K562 (cell line): ENCODE data around the gene YARS1. TPM values are rescaled to one million over a fixed set of nuclear protein-coding genes. Genes with fewer than 3 reads are reported as not detected.

Experiments
- ATAC-seq: fragments of 200-7000 bp; cut with Tn5 transposase; 3 replicates; pipeline ENCODE4 v1.9.1; 2020; ENCODE audit warnings: moderate library complexity
- BruUV-seq: library from RNA; stranded (reverse); fragments of 400-500 nt; replicated peaks from 2 replicates; lab custom pipeline; 2021; lab: Mats Ljungman, UMichigan
- CTCF ChIA-PET: fragments of 300-600 bp; formaldehyde crosslinking; extraction: SDS; loops from one replicate; lab custom pipeline; 2021; ENCODE audit warnings: low intra/inter-chr PET ratio; lab: Yijun Ruan, JAX
- POLR2A ChIA-PET: fragments of 300-600, 350-650 bp; sonication (Branson Sonifier 250); formaldehyde crosslinking; extraction: SDS; loops from one replicate; lab custom pipeline; 2021; ENCODE audit warnings: antibody characterized with exemption, inconsistent platforms; lab: Yijun Ruan, JAX
- DNase-seq, 4 experiments: peaks; one replicate each; pipeline versions ENCODE4 v3.0.0 to v3.0.0-alpha.2; 2011 to 2018; ENCODE audit warnings: low spot score in 3 of 4, mixed read lengths in 3 of 4; ENCODE audit errors: extremely low read depth in 1 of 4
- FAIRE-seq: peaks from 2 replicates; lab custom pipeline; 2011; peaks lifted over from hg19 to GRCh38; lab: Jason Lieb, UNC
- H2AFZ ChIP-seq: 2 replicates; pipeline ENCODE4 v1.6.0; 2011; ENCODE audit warnings: low read depth, low read length, control low read depth, inconsistent platforms
- H3K27ac ChIP-seq: fragments of 200-600 bp; 3 replicates; pipeline ENCODE4 v1.8.0; 2011; ENCODE audit warnings: low read depth, mild to moderate bottlenecking, control low read depth, inconsistent platforms, low read length, moderate library complexity, mixed read lengths; ENCODE audit errors: extremely low read depth
- H3K27me3 ChIP-seq, 2 experiments: fragments of 300-600 bp in 1 of 2; 2 replicates in 1 of 2; 3 replicates in 1 of 2; pipeline versions ENCODE4 v1.6.0 to v1.8.0; 2011; ENCODE audit warnings: inconsistent platforms in 2 of 2, low read length in 2 of 2, mild to moderate bottlenecking in 1 of 2, mixed read lengths in 1 of 2, moderate library complexity in 1 of 2; ENCODE audit not compliant: control insufficient read depth in 2 of 2, insufficient read depth in 2 of 2
- H3K36me3 ChIP-seq: fragments of 300-600 bp; 3 replicates; pipeline ENCODE4 v1.8.0; 2011; ENCODE audit warnings: mild to moderate bottlenecking, low read length, inconsistent platforms; ENCODE audit not compliant: control insufficient read depth, insufficient read depth
- H3K4me1 ChIP-seq, 2 experiments: fragments of 200-600 bp in 1 of 2; replicated peaks in 1 of 2; 2 replicates in 1 of 2; 3 replicates in 1 of 2; pipeline versions ENCODE4 v1.5.1 to v1.8.0; 2011; ENCODE audit warnings: inconsistent platforms in 2 of 2, low read length in 2 of 2, mild to moderate bottlenecking in 1 of 2, mixed read lengths in 1 of 2, moderate library complexity in 1 of 2; ENCODE audit not compliant: control insufficient read depth in 2 of 2, insufficient read depth in 2 of 2
- H3K4me2 ChIP-seq: 2 replicates; pipeline ENCODE4 v1.6.1; 2011; ENCODE audit warnings: low read length, control low read depth, inconsistent platforms, mixed read lengths; ENCODE audit not compliant: insufficient read depth
- H3K4me3 ChIP-seq: fragments of 200-600 bp; sonication (generic), shearing (Covaris generic); 2 replicates; pipeline ENCODE4 v1.5.1; 2016; ENCODE audit warnings: control low read depth, inconsistent platforms
- H3K79me2 ChIP-seq: fragments of 200-600 bp; 3 replicates; pipeline ENCODE4 v1.8.0; 2011; ENCODE audit warnings: low read length, inconsistent platforms; ENCODE audit not compliant: control insufficient read depth, insufficient read depth
- H3K9ac ChIP-seq, 2 experiments: 2 replicates each; pipeline versions ENCODE4 v1.6.0 to v1.6.1; 2011; ENCODE audit warnings: low read depth in 2 of 2, low read length in 2 of 2, control low read depth in 1 of 2, inconsistent platforms in 1 of 2, mild to moderate bottlenecking in 1 of 2, mixed read lengths in 1 of 2; ENCODE audit not compliant: insufficient read depth in 1 of 2
- H3K9me1 ChIP-seq: one replicate; pipeline ENCODE4 v1.6.0; 2011; ENCODE audit warnings: inconsistent platforms, mild to moderate bottlenecking, low read length, moderate library complexity; ENCODE audit not compliant: control insufficient read depth, insufficient read depth
- H3K9me3 ChIP-seq: replicated peaks from 2 replicates; pipeline ENCODE4 v1.5.1; 2011; ENCODE audit warnings: low read depth, low read length, inconsistent platforms; ENCODE audit not compliant: control insufficient read depth, insufficient read depth
- H4K20me1 ChIP-seq: replicated peaks from 2 replicates; pipeline ENCODE4 v1.6.1; 2011; ENCODE audit warnings: low read length, inconsistent platforms, mixed read lengths; ENCODE audit not compliant: control insufficient read depth, insufficient read depth
- CREM ChIP-seq: IDR thresholded peaks from 2 replicates; pipeline ENCODE4 v1.6.1; 2014; ENCODE audit warnings: antibody characterized with exemption, low read depth
- EZH2 ChIP-seq: IDR thresholded peaks from 2 replicates; pipeline ENCODE4 v1.6.1; 2012; ENCODE audit warnings: low read depth, mild to moderate bottlenecking, inconsistent platforms, low read length, borderline replicate concordance
- FOXK2 ChIP-seq, 2 experiments: fragments of 450-650 bp; IDR thresholded peaks in 1 of 2; conservative IDR thresholded peaks in 1 of 2; 2 replicates each; pipeline ENCODE4 v1.6.1; 2016; ENCODE audit warnings: low read depth in 2 of 2, mild to moderate bottlenecking in 1 of 2
- HDAC1 ChIP-seq, 2 experiments: fragments of 450-650 bp; IDR thresholded peaks; 2 replicates each; pipeline ENCODE4 v1.6.1; 2016 to 2017; ENCODE audit warnings: inconsistent platforms in 1 of 2, mild to moderate bottlenecking in 1 of 2, moderate library complexity in 1 of 2
- KHSRP ChIP-seq: fragments of 450-650 bp; IDR thresholded peaks from 2 replicates; pipeline ENCODE4 v1.6.1; 2017
- NFIX ChIP-seq: fragments of 250-450 bp; sonication (Bioruptor Pico); IDR thresholded peaks from 2 replicates; pipeline ENCODE4 v1.4.0; 2020; ENCODE audit warnings: low read depth, mild to moderate bottlenecking, moderate library complexity
- OTX1 ChIP-seq: fragments of 450-650 bp; formaldehyde crosslinking; IDR thresholded peaks from 2 replicates; pipeline ENCODE4 v1.4.0; 2022; ENCODE audit warnings: mild to moderate bottlenecking
- POU5F1 ChIP-seq: fragments of 150-350 bp; IDR thresholded peaks from 2 replicates; pipeline ENCODE4 v1.6.1; 2014; ENCODE audit warnings: borderline replicate concordance, low read length, low read depth, mild to moderate bottlenecking; ENCODE audit not compliant: partially characterized antibody
- RBM15 ChIP-seq: fragments of 200-400 bp; formaldehyde crosslinking; IDR thresholded peaks from 2 replicates; pipeline ENCODE4 v1.6.1; 2018; ENCODE audit warnings: mild to moderate bottlenecking, low read length, moderate library complexity; ENCODE audit not compliant: insufficient read depth
- SPI1 ChIP-seq: IDR thresholded peaks from 2 replicates; pipeline ENCODE4 v1.6.1; 2011; ENCODE audit warnings: low read depth, low read length, control low read depth, borderline replicate concordance
- SRSF1 ChIP-seq: fragments of 200-400 bp; formaldehyde crosslinking; IDR thresholded peaks from 2 replicates; pipeline ENCODE4 v1.6.1; 2017; ENCODE audit warnings: mild to moderate bottlenecking, low read depth, low read length, moderate library complexity
- TRIM25 ChIP-seq: fragments of 450-650 bp; IDR thresholded peaks from 2 replicates; pipeline ENCODE4 v1.7.0; 2016; ENCODE audit warnings: borderline replicate concordance
- ZBTB5 ChIP-seq: fragments of 450-650 bp; IDR thresholded peaks from 2 replicates; pipeline ENCODE4 v1.6.1; 2017; ENCODE audit warnings: antibody characterized with exemption
- ZFP1 ChIP-seq: fragments of 450-650 bp; formaldehyde crosslinking; IDR thresholded peaks from 2 replicates; pipeline ENCODE4 v1.4.0; 2020; ENCODE audit warnings: mild to moderate bottlenecking, mixed read lengths
- ZSCAN32 ChIP-seq: fragments of 450-650 bp; formaldehyde crosslinking; IDR thresholded peaks from 2 replicates; pipeline ENCODE4 v1.4.0; 2020; ENCODE audit warnings: mild to moderate bottlenecking, moderate library complexity
- WGBS: fragments of 100-300 bp; shearing (Covaris generic); methylation state at CpG from one replicate; pipeline ENCODE4 v1.1.6; 2016; ENCODE audit warnings: low coverage, mixed read lengths; ENCODE audit not compliant: insufficient coverage; ENCODE audit errors: missing lambda C conversion rate; 5-methylcytosine and 5-hydroxymethylcytosine counted together
- in situ Hi-C: fragments of 300-500 bp; cut with MboI; formaldehyde crosslinking; loops from 4 replicates; pipeline ENCODE4 v1.15.0; 2018; ENCODE audit warnings: inconsistent platforms, mixed read lengths
- intact Hi-C: fragments of 100-400 bp; cut with micrococcal nuclease; formaldehyde crosslinking; loops from 2 replicates; pipeline ENCODE4 v1.14.2; 2022
- polyA plus RNA-seq, 8 experiments: library from polyadenylated mRNA; depleted of rRNA in 4 of 8; stranded (reverse) in 5 of 8; unstranded in 3 of 8; fragments of >200 nt; fragmentation: Nextera tagmentation in 2 of 8; fragmentation: Illumina TruSeq in 1 of 8; extraction: Ambion mirVana in 2 of 8; extraction: Trizol in 1 of 8; gene quantifications; 2 replicates each; pipeline versions ENCODE4 v1.2.1 to v1.2.3, GENCODE V29; 2011 to 2014; ENCODE audit warnings: inconsistent platforms in 1 of 8, missing spikeins in 1 of 8
- total RNA-seq, 7 experiments: library from RNA; depleted of rRNA in 6 of 7; stranded (reverse); fragments of >200 nt in 6 of 7; fragmentation: Illumina TruSeq in 2 of 7; extraction: Trizol in 2 of 7; gene quantifications; 2 replicates each; pipeline versions ENCODE4 v1.2.1 to v1.2.3, GENCODE V29; 2011 to 2021; ENCODE audit warnings: low replicate concordance in 1 of 7
- TF ChIP-seq, protein P1 (sequence below): sonication (generic); formaldehyde crosslinking; IDR thresholded peaks from 2 replicates; pipeline ENCODE4 v1.8.0; 2022; ENCODE audit warnings: mild to moderate bottlenecking, missing genetic modification reagents

The YARS1 gene
- total and polyA plus RNA-seq, 9 of the 15 experiments (the other 6 are each of a cell fraction or from before 2014, with no cell fraction given), result 66.2 to 336 (median 201) TPM

- TF ChIP-seq ZSCAN32 (CRISPR knock-in tag), result no peak
- no peak for TF ChIP-seq EZH2
- TF ChIP-seq RBM15, result no peak
- TF ChIP-seq ZBTB5, result no peak
- TF ChIP-seq, all 486 proteins: peak for 0
Observed at GRCh38 chr1:32825181-32825580, 8.0 kb upstream of the YARS1 start (continued).

DNA sequence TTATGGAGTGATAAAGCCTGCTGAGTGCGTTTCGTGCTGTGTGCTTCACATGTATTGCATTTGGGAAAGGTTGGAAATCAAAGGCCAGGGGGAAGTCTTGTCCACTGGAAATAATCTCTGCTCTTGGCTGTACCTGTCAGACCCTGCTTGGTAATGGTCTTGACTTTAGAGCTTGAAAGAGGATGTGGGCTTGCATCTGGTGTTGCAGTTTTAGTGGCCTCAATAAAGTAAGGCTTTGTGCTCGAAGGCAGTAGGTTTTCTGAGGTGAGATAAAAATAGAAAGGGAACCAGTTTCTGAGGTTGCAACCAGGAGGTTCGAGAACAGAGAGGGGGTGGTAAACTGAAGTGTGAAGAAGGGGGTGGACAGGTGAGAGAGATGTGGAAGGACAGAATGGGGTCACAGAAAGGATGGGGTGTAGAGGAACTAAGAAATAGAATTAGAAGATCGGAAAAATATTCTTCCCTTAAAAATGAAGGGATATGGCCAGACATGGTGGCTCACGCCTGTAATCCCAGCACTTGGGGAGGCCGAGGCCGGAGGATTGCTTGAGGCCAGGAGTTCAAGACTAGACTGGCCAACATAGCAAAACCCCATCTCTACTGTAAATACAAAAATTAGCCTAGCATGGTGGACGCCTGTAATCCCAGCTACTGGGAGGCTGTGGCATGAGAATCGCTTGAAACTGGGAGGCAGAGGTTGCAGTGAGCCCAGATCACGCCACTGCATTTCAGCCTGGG, 1.8 kb upstream of the YARS1 start:
- Histone ChIP-seq H3K4me1 (peaks cover 26 to 34% of the 10 kb centered on the region in 2 experiments), H3K4me3 (peak overlapping the region; percentile 74), H3K9me3 (no peaks in the 10 kb centered on the region), H3K79me2 (peaks cover 91% of the 10 kb centered on the region), H3K4me2 (peak overlapping the region; percentile 95), H3K27ac (peak overlapping the region; percentile 97), H3K36me3 (peaks cover 28% of the 10 kb centered on the region; the same call in 2 of the 3 replicates), H2AFZ (peak overlapping the region; percentile 94), H3K9ac (peak overlapping the region; percentile 98 to 99; a peak in 3 of 4 replicates), H3K27me3 (no peaks in the 10 kb centered on the region), H3K9me1 (no peaks in the 10 kb centered on the region), H4K20me1 (peaks cover 10% of the 10 kb centered on the region; the same call in 1 of the 2 replicates)
- ChIA-PET POLR2A (interaction anchor here (0.6 to 2.7 kb wide), 6 partner anchors 8 to 1934 kb away, joined by 3 to 6 read pairs (median 4); no protein-coding TSS in a partner anchor), CTCF (no interaction called here)
- BruUV-seq, result no TSS peak
- WGBS, result 46% methylated on average over 11 of the region's 11 CpGs
- no peak for FAIRE-seq
- in situ Hi-C loops, result no loop called here
- peak in 1 of 4 experiments; percentile 27 for DNase-seq
- intact Hi-C loops, result loop anchor here (5.0 kb wide), 1 partner anchor 427 kb away; the partner anchor contains the start of gene BSDC1
- ATAC-seq, result no peak
- TF ChIP-seq HDAC1 (IDR thresholded peaks at IDR 0.05), result 0 out of 4 replicates have a peak, but pooled peaks of 1 of the 2 experiments have one; percentile 20
- peak; percentile 26; the same call in 1 of the 2 replicates for TF ChIP-seq OTX1
- TF ChIP-seq, protein P1, sequence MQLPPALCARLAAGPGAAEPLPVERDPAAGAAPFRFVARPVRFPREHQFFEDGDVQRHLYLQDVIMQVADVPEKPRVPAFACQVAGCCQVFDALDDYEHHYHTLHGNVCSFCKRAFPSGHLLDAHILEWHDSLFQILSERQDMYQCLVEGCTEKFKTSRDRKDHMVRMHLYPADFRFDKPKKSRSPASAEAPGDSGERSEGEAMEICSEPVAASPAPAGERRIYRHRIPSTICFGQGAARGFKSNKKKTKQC, result no peak
- peak; percentile 21; the same call in 1 of the 2 replicates for TF ChIP-seq SPI1
- no peak for TF ChIP-seq CREM
- 0 out of 2 replicates have a peak, but pooled peaks have one; percentile 62 for TF ChIP-seq TRIM25
- no peak for TF ChIP-seq FOXK2 (conservative IDR thresholded peaks at IDR 0.05 in 1 of 2, IDR thresholded peaks at IDR 0.05 in 1 of 2; ENCODE audit: low read depth in 2 of 2)
- no peak for TF ChIP-seq KHSRP
- no peak for TF ChIP-seq SRSF1
- no peak for TF ChIP-seq NFIX (CRISPR knock-in tag)
- TF ChIP-seq ZFP1, result no peak
- no peak for TF ChIP-seq POU5F1
